ENCODE measurements around the gene CTTNBP2NL. TPM values are rescaled to one million over a fixed set of nuclear protein-coding genes. Genes with fewer than 3 reads are reported as not detected.
"Not testable (repeated sequence)": the region's sequence is repeated elsewhere in the genome, so short reads cannot be mapped to it uniquely, and the experiment has no call there.

The CTTNBP2NL gene
- total and polyA plus RNA-seq, 3 donors from 2014 or later: 13.8 to 19.4 (median 16.3) TPM

DNA sequence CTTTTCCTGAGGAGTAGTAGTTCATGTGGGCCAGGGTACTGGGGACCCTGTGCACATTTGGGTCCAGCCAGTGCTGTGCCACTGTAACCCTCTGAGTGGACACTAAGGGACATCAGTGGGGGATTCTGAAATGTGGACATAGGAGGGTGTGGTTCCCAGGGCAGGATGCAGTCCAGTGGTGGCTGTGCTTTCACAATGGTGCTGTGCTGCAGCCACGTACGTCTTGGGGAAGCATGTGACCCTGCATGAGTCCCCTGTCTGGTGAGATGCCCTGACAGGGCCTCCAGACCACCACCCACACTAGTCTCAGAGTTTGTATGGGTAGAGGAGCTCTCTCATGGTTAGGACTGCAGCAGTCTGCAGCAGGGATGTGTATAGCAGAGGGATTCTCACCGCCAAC is 75.0 kb downstream of the CTTNBP2NL start:
- Histone ChIP-seq H3K36me3 (ENCODE audit: low read depth, missing control alignments) (no peaks in the 10 kb centered on the region), H3K27ac (no peak overlapping the region)

DNA sequence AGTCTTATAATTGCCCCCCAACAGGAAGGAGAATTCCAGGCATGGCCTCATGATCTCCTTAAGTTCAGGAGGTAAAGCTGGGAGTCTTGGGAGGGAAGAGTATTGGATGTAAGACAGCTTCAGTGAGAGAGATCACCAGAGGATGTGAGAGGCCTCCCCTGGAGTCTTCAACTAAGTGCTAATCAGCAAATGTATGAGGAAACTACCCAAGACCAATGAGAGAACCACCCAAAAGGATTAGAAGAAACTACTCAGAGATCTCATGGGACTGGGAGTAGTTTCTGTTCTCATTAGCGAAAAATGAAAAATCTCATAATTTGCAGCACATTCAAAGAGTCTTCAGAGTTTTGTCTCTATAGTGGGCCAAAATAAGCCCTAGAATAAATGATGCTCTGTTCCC is 76.1 kb downstream of the CTTNBP2NL start:
- TF ChIP-seq, protein P1, sequence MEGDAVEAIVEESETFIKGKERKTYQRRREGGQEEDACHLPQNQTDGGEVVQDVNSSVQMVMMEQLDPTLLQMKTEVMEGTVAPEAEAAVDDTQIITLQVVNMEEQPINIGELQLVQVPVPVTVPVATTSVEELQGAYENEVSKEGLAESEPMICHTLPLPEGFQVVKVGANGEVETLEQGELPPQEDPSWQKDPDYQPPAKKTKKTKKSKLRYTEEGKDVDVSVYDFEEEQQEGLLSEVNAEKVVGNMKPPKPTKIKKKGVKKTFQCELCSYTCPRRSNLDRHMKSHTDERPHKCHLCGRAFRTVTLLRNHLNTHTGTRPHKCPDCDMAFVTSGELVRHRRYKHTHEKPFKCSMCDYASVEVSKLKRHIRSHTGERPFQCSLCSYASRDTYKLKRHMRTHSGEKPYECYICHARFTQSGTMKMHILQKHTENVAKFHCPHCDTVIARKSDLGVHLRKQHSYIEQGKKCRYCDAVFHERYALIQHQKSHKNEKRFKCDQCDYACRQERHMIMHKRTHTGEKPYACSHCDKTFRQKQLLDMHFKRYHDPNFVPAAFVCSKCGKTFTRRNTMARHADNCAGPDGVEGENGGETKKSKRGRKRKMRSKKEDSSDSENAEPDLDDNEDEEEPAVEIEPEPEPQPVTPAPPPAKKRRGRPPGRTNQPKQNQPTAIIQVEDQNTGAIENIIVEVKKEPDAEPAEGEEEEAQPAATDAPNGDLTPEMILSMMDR (IDR thresholded peaks at IDR 0.05): no peak
- no peak for TF ChIP-seq POLR2A (IDR thresholded peaks at IDR 0.05)
- Histone ChIP-seq H3K27me3 (no peaks in the 10 kb centered on the region), H3K27ac (no peak overlapping the region), H3K9me3 (no peaks in the 10 kb centered on the region), H3K36me3 (ENCODE audit: low read depth, missing control alignments) (no peaks in the 10 kb centered on the region), H3K4me1 (no peaks in the 10 kb centered on the region), H3K4me3 (no peak overlapping the region)
- WGBS, 2 donors: 76 to 95% methylated on average over 1 of the region's 1 CpG
- intact Hi-C loops (cut with DNase I; ENCODE audit: low total_unique reads): no loop called here
- no peak for DNase-seq

More for the DNA sequence above, 75.0 kb downstream of the CTTNBP2NL start:
- no peaks in the 10 kb centered on the region for H3K9me3 ChIP-seq
- no peak overlapping the region for H3K4me3 ChIP-seq
- no peaks in the 10 kb centered on the region for H3K4me1 ChIP-seq
- TF ChIP-seq POLR2A (IDR thresholded peaks at IDR 0.05): no peak
- TF ChIP-seq, protein P1 (IDR thresholded peaks at IDR 0.05): no peak
- no peak for DNase-seq
- intact Hi-C loops (cut with DNase I; ENCODE audit: low total_unique reads): no loop called here
- 93 to 94% methylated on average over 3 of the region's 3 CpGs for WGBS, 2 donors
- no peaks in the 10 kb centered on the region for H3K27me3 ChIP-seq

- Histone ChIP-seq H3K4me1 (no peaks in the 10 kb centered on the region), H3K9me3 (no peaks in the 10 kb centered on the region), H3K4me3 (no peak overlapping the region), H3K27me3 (no peaks in the 10 kb centered on the region), H3K27ac (no peak overlapping the region), H3K36me3 (ENCODE audit: low read depth, missing control alignments) (no peaks in the 10 kb centered on the region)
- DNase-seq: no peak
- no peak for TF ChIP-seq POLR2A (IDR thresholded peaks at IDR 0.05)
- TF ChIP-seq, protein P1 (IDR thresholded peaks at IDR 0.05): no peak
- intact Hi-C loops (cut with DNase I; ENCODE audit: low total_unique reads): no loop called here
These were observed 81.5 kb downstream of the CTTNBP2NL start for GRCh38 chr1:112477550-112477949.

- Histone ChIP-seq H3K27me3 (no peaks in the 10 kb centered on the region), H3K9me3 (no peaks in the 10 kb centered on the region), H3K27ac (no peak overlapping the region), H3K4me3 (no peak overlapping the region), H3K36me3 (ENCODE audit: low read depth, missing control alignments) (no peaks in the 10 kb centered on the region), H3K4me1 (no peaks in the 10 kb centered on the region)
- intact Hi-C loops (cut with DNase I; ENCODE audit: low total_unique reads): no loop called here
- no peak for TF ChIP-seq POLR2A (IDR thresholded peaks at IDR 0.05)
- TF ChIP-seq, protein P1 (IDR thresholded peaks at IDR 0.05): no peak
- WGBS, 2 donors: 100% methylated on average over 1 of the region's 1 CpG
- no peak for DNase-seq
These were observed 82.3 kb downstream of the CTTNBP2NL start for GRCh38 chr1:112478314-112478713.

- 96% methylated on average over 1 of the region's 1 CpG; no CpG with 5 or more reads in 1 of the 2 donors for WGBS, 2 donors
- DNase-seq; H3K27me3 ChIP-seq; H3K4me3 ChIP-seq; H3K27ac ChIP-seq; H3K36me3 ChIP-seq (ENCODE audit: low read depth, missing control alignments); intact Hi-C loops (cut with DNase I; ENCODE audit: low total_unique reads); H3K9me3 ChIP-seq; H3K4me1 ChIP-seq: not testable (repeated sequence)
These were observed 90.0 kb downstream of the CTTNBP2NL start for GRCh38 chr1:112486063-112486462.

DNA sequence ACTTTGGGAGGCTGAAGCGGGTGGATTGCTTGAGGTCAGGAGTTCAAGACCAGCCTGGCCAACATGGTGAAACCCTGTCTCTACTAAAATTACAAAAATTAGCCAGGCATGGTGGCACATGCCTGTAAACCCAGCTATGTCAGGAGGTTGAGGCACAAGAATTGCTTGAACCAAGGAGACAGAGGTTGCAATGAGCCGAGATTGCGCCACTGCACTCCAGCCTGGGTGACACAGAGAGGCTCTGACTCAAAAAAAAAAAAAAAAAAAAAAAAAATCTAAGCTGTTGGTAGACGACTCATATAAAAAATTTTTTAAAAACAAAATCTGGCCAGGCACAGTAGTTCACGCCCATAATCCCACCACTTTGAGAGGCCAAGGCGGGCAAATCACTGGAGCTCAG is 91.7 kb downstream of the CTTNBP2NL start:
- intact Hi-C loops (cut with DNase I; ENCODE audit: low total_unique reads); H3K36me3 ChIP-seq (ENCODE audit: low read depth, missing control alignments); H3K4me1 ChIP-seq; DNase-seq; H3K4me3 ChIP-seq; H3K27ac ChIP-seq; H3K9me3 ChIP-seq; H3K27me3 ChIP-seq: not testable (repeated sequence)
- WGBS, 2 donors: 87 to 96% methylated on average over 6 of the region's 6 CpGs

Data from testis (tissue), 3 donors.